WTC11 (cell line): ENCODE results near the gene GNAT3.

Experiments
- KAT7 ChIP-seq: sonication (generic); formaldehyde crosslinking; IDR thresholded peaks from 2 replicates; pipeline ENCODE4 v1.8.1; 2023; ENCODE audit warnings: missing genetic modification reagents, mild to moderate bottlenecking, borderline replicate concordance
- PRDM15 ChIP-seq: sonication (generic); formaldehyde crosslinking; IDR thresholded peaks from 2 replicates; pipeline ENCODE4 v1.8.0; 2022; ENCODE audit warnings: missing genetic modification reagents
- TF ChIP-seq, protein P1 (sequence below): fragments of 200-600 bp; IDR thresholded peaks from 2 replicates; pipeline ENCODE4 v1.8.0; 2022; ENCODE audit warnings: antibody characterized with exemption

DNA sequence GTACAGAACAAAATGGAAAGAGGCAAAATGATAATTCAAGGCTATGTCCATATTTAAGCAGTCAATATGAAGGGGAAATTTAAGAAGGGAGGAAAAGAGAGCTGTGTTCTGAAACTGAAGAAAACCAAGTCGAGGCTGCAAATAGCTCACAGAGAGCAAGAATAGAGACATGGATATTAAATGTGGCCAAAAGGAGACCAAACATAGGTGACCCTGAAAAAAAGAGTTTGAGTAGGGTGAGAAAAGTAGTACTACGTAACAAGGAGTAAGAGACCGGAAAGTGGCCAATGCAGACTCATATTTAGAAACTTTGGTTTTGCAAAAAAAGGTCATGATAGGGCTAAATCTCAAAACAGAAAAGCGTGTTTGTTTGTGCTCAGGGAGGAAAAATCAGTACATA, 84.6 kb downstream of the GNAT3 start:
- TF ChIP-seq KAT7 (CRISPR knock-in tag) (no peak), PRDM15 (CRISPR knock-in tag) (no peak)
- TF ChIP-seq, protein P1, sequence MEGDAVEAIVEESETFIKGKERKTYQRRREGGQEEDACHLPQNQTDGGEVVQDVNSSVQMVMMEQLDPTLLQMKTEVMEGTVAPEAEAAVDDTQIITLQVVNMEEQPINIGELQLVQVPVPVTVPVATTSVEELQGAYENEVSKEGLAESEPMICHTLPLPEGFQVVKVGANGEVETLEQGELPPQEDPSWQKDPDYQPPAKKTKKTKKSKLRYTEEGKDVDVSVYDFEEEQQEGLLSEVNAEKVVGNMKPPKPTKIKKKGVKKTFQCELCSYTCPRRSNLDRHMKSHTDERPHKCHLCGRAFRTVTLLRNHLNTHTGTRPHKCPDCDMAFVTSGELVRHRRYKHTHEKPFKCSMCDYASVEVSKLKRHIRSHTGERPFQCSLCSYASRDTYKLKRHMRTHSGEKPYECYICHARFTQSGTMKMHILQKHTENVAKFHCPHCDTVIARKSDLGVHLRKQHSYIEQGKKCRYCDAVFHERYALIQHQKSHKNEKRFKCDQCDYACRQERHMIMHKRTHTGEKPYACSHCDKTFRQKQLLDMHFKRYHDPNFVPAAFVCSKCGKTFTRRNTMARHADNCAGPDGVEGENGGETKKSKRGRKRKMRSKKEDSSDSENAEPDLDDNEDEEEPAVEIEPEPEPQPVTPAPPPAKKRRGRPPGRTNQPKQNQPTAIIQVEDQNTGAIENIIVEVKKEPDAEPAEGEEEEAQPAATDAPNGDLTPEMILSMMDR, result no peak
